ENCODE measurements around the gene OTUD5. TPM values are rescaled to one million over a fixed set of nuclear protein-coding genes. Genes with fewer than 3 reads are reported as not detected.
"Not testable (repeated sequence)": the region's sequence is repeated elsewhere in the genome, so short reads cannot be mapped to it uniquely, and the experiment has no call there.

Gene OTUD5
- total RNA-seq, 1 donor from 2014 or later: 76.7 TPM

- intact Hi-C loops (cut with micrococcal nuclease): loop anchor here (1.0 to 10.0 kb wide), 3 partner anchors 20 to 247 kb away; partner anchors contain the start of gene SLC35A2
- Mint-ChIP-seq H3K27me3 (no peaks in the 10 kb centered on the region), H3K36me3 (ENCODE audit: low read depth) (peaks cover 16% of the 10 kb centered on the region), H3K4me1 (peaks cover 23% of the 10 kb centered on the region), H3K9me3 (no peaks in the 10 kb centered on the region), H3K27ac (peak overlapping the region; percentile 25), H3K4me3 (peak overlapping the region; percentile 88)
- DNase-seq: peak; percentile 93
These were observed 65.8 kb downstream of the OTUD5 start for GRCh38 chrX:48891402-48892288.

GRCh38 chrX:48890934-48891401 lies 66.4 kb downstream of the OTUD5 start:
- Mint-ChIP-seq H3K27ac (peak overlapping the region; percentile 85), H3K36me3 (ENCODE audit: low read depth) (peaks cover 16% of the 10 kb centered on the region), H3K4me3 (peak overlapping the region; percentile 88), H3K27me3 (no peaks in the 10 kb centered on the region), H3K4me1 (peaks cover 20% of the 10 kb centered on the region), H3K9me3 (no peaks in the 10 kb centered on the region)
- peak; percentile 77 for DNase-seq
- intact Hi-C loops (cut with micrococcal nuclease): loop anchor here (1.0 to 10.0 kb wide), 3 partner anchors 20 to 246 kb away; partner anchors contain the start of gene SLC35A2

GRCh38 chrX:48890296-48890925 lies 67.0 kb downstream of the OTUD5 start:
- Mint-ChIP-seq H3K27ac (peak overlapping the region; percentile 85), H3K4me1 (peaks cover 18% of the 10 kb centered on the region), H3K36me3 (ENCODE audit: low read depth) (peaks cover 15% of the 10 kb centered on the region), H3K4me3 (peak overlapping the region; percentile 88), H3K9me3 (no peaks in the 10 kb centered on the region), H3K27me3 (no peaks in the 10 kb centered on the region)
- intact Hi-C loops (cut with micrococcal nuclease): loop anchor here (10.0 kb wide), 2 partner anchors 216 to 246 kb away; no protein-coding TSS in a partner anchor
- DNase-seq: peak; percentile 64

GRCh38 chrX:48886586-48886985 lies 70.8 kb downstream of the OTUD5 start:
- H3K27ac Mint-ChIP-seq; H3K4me1 Mint-ChIP-seq; intact Hi-C loops (cut with micrococcal nuclease); DNase-seq; H3K36me3 Mint-ChIP-seq (ENCODE audit: low read depth); H3K4me3 Mint-ChIP-seq; H3K9me3 Mint-ChIP-seq; H3K27me3 Mint-ChIP-seq: not testable (repeated sequence)

- Mint-ChIP-seq H3K36me3 (ENCODE audit: low read depth) (no peaks in the 10 kb centered on the region), H3K9me3 (no peaks in the 10 kb centered on the region)
These were observed 73.7 kb downstream of the OTUD5 start for GRCh38 chrX:48883729-48884128.

GRCh38 chrX:48876944-48877343 lies 80.5 kb downstream of the OTUD5 start:
- H3K4me1 Mint-ChIP-seq: not testable (repeated sequence)

More at GRCh38 chrX:48883729-48884128, 73.7 kb downstream of the OTUD5 start:
- peaks cover 4% of the 10 kb centered on the region for H3K27me3 Mint-ChIP-seq
- H3K4me3 Mint-ChIP-seq: no peak overlapping the region
- intact Hi-C loops (cut with micrococcal nuclease): no loop called here
- peaks cover 3% of the 10 kb centered on the region for H3K4me1 Mint-ChIP-seq
- no peak for DNase-seq
- H3K27ac Mint-ChIP-seq: no peak overlapping the region

More at GRCh38 chrX:48876944-48877343, 80.5 kb downstream of the OTUD5 start:
- H3K27ac Mint-ChIP-seq; DNase-seq; H3K36me3 Mint-ChIP-seq (ENCODE audit: low read depth); H3K27me3 Mint-ChIP-seq; H3K4me3 Mint-ChIP-seq; H3K9me3 Mint-ChIP-seq; intact Hi-C loops (cut with micrococcal nuclease): not testable (repeated sequence)

Other genes with a start within 250 kb of the OTUD5 start
- gene GLOD5, start 195.9 kb downstream of the OTUD5 start, total RNA-seq: not detected in 2 replicates
- not detected in 2 replicates for gene GATA1, start 171.0 kb downstream of the OTUD5 start, total RNA-seq
- 50.6 and 55.2 TPM in 2 replicates for gene HDAC6, start 155.5 kb downstream of the OTUD5 start, total RNA-seq
- not detected in 2 replicates for gene ERAS, start 131.1 kb downstream of the OTUD5 start, total RNA-seq
- 0.33 TPM in 1 of 2 replicates, not detected in the other for gene PCSK1N, start 122.0 kb downstream of the OTUD5 start, total RNA-seq
- 72.0 and 75.1 TPM in 2 replicates for gene TIMM17B, start 59.8 kb downstream of the OTUD5 start, total RNA-seq
- gene PQBP1, start 59.7 kb downstream of the OTUD5 start, total RNA-seq: 104 and 114 TPM in 2 replicates
- gene SLC35A2, start 46.0 kb downstream of the OTUD5 start, total RNA-seq: 19.5 and 22.8 TPM in 2 replicates
- 391 and 394 TPM in 2 replicates for gene PIM2, start 38.6 kb downstream of the OTUD5 start, total RNA-seq
- 2.5 and 3.5 TPM in 2 replicates for gene KCND1, start 14.2 kb upstream of the OTUD5 start, total RNA-seq
- 85.7 and 87.3 TPM in 2 replicates for gene GRIPAP1, start 44.7 kb upstream of the OTUD5 start, total RNA-seq
- 28.8 and 30.8 TPM in 2 replicates for gene TFE3, start 85.8 kb upstream of the OTUD5 start, total RNA-seq
- gene CCDC120, start 101.4 kb upstream of the OTUD5 start, total RNA-seq: 4.4 and 4.5 TPM in 2 replicates
- 12.5 and 15.9 TPM in 2 replicates for gene PRAF2, start 116.4 kb upstream of the OTUD5 start, total RNA-seq
- gene WDR45, start 122.3 kb upstream of the OTUD5 start, total RNA-seq: 38.7 and 40.8 TPM in 2 replicates
- 24.7 TPM in 2 replicates for gene GPKOW, start 166.1 kb upstream of the OTUD5 start, total RNA-seq
- 0.96 and 1.1 TPM in 2 replicates for gene MAGIX, start 205.2 kb upstream of the OTUD5 start, total RNA-seq
- gene PLP2, start 214.3 kb upstream of the OTUD5 start, total RNA-seq: 84.4 and 91.4 TPM in 2 replicates
- gene PRICKLE3, start 228.8 kb upstream of the OTUD5 start, total RNA-seq: 21.9 and 22.7 TPM in 2 replicates
- 4.9 and 5.3 TPM in 2 replicates for gene SYP, start 242.6 kb upstream of the OTUD5 start, total RNA-seq

Measured in activated CD4-positive, alpha-beta T cell treated with anti-CD3 and anti-CD28 coated beads, Interleukin-2, amount 10 ng/mL, durations not matched to agents 24 days and 14 days (primary cell).